IMR-90 (cell line): ENCODE data around the gene PLEKHG4. TPM values are rescaled to one million over a fixed set of nuclear protein-coding genes. Genes with fewer than 3 reads are reported as not detected.

Source experiments
- ATAC-seq: fragments of 200-7000 bp; cut with Tn5 transposase; 2 replicates; pipeline ENCODE4 v1.9.1; 2020; ENCODE audit warnings: low read depth, mild to moderate bottlenecking, moderate library complexity
- BruUV-seq: library from RNA; stranded (reverse); fragments of 400-500 nt; replicated peaks from 2 replicates; lab custom pipeline; 2021; lab: Mats Ljungman, UMichigan
- CTCF ChIA-PET: fragments of 300-600 bp; formaldehyde crosslinking; extraction: SDS; loops from one replicate; lab custom pipeline; 2021; ENCODE audit warnings: antibody characterized with exemption; lab: Yijun Ruan, JAX
- POLR2A ChIA-PET: fragments of 300-600 bp; sonication (Branson Sonifier 250); formaldehyde crosslinking; loops from one replicate; lab custom pipeline; 2022; ENCODE audit warnings: antibody characterized with exemption; ENCODE audit not compliant: unreplicated experiment; lab: Charles Lee
- DNase-seq: peaks from one replicate; pipeline ENCODE4 v3.0.0; 2013
- H2AFZ ChIP-seq: replicated peaks from 2 replicates; pipeline ENCODE3; 2013; ENCODE audit warnings: low read length, mild to moderate bottlenecking; ENCODE audit not compliant: poor library complexity
- H2AK5ac ChIP-seq: 2 replicates; pipeline ENCODE4 v1.6.1; 2013; ENCODE audit warnings: low read depth, low read length, inconsistent platforms
- H2AK9ac ChIP-seq: replicated peaks from 2 replicates; pipeline ENCODE3; 2013; ENCODE audit warnings: mild to moderate bottlenecking, low read depth, low read length, moderate library complexity; ENCODE audit not compliant: poor library complexity
- H2BK120ac ChIP-seq: 2 replicates; pipeline ENCODE4 v1.6.1; 2013; ENCODE audit warnings: low read depth, low read length, inconsistent platforms
- H2BK15ac ChIP-seq: 3 replicates; pipeline ENCODE4 v1.6.1; 2013; ENCODE audit warnings: low read depth, low read length, inconsistent platforms
- H2BK20ac ChIP-seq: 2 replicates; pipeline ENCODE4 v1.6.1; 2013; ENCODE audit warnings: low read depth, mild to moderate bottlenecking, inconsistent platforms, low read length, moderate library complexity
- H2BK5ac ChIP-seq: 2 replicates; pipeline ENCODE4 v1.6.1; 2013; ENCODE audit warnings: mild to moderate bottlenecking, low read depth, low read length, inconsistent platforms; ENCODE audit not compliant: poor library complexity, severe bottlenecking
- H3K14ac ChIP-seq: replicated peaks from 2 replicates; pipeline ENCODE4 v1.6.1; 2013; ENCODE audit warnings: low read depth, low read length, inconsistent platforms
- H3K18ac ChIP-seq: 2 replicates; pipeline ENCODE4 v1.6.1; 2013; ENCODE audit warnings: low read depth, low read length, control low read depth
- H3K23ac ChIP-seq: 2 replicates; pipeline ENCODE4 v1.6.1; 2013; ENCODE audit warnings: low read depth, low read length, inconsistent platforms
- H3K27ac ChIP-seq: 2 replicates; pipeline ENCODE4 v1.5.1; 2013; ENCODE audit warnings: mild to moderate bottlenecking, control low read depth, low read length; ENCODE audit not compliant: insufficient read depth
- H3K27me3 ChIP-seq: 2 replicates; pipeline ENCODE4 v1.6.1; 2013; ENCODE audit warnings: low read length; ENCODE audit not compliant: control insufficient read depth, insufficient read depth
- H3K36me3 ChIP-seq: 2 replicates; pipeline ENCODE4 v1.6.1; 2013; ENCODE audit warnings: low read length, mixed read lengths; ENCODE audit not compliant: control insufficient read depth, insufficient read depth
- H3K4ac ChIP-seq: 2 replicates; pipeline ENCODE4 v1.6.1; 2013; ENCODE audit warnings: low read depth, low read length, inconsistent platforms
- H3K4me1 ChIP-seq: 2 replicates; pipeline ENCODE4 v1.6.1; 2013; ENCODE audit warnings: low read length, mixed read lengths; ENCODE audit not compliant: control insufficient read depth, insufficient read depth
- H3K4me2 ChIP-seq: 2 replicates; pipeline ENCODE4 v1.6.1; 2013; ENCODE audit warnings: low read depth, mild to moderate bottlenecking, control low read depth, low read length, moderate library complexity
- H3K4me3 ChIP-seq: 2 replicates; pipeline ENCODE4 v1.5.1; 2013; ENCODE audit warnings: low read depth, mild to moderate bottlenecking, control low read depth, low read length, moderate library complexity; ENCODE audit not compliant: insufficient read depth
- H3K56ac ChIP-seq: 2 replicates; pipeline ENCODE4 v1.6.1; 2013; ENCODE audit warnings: low read length, inconsistent platforms; ENCODE audit not compliant: insufficient read depth; ENCODE audit errors: extremely low read depth
- H3K79me1 ChIP-seq, 2 experiments: 2 replicates each; pipeline ENCODE4 v1.6.1; 2013; ENCODE audit warnings: low read length in 2 of 2, inconsistent platforms in 1 of 2, low read depth in 1 of 2
- H3K9ac ChIP-seq: 2 replicates; pipeline ENCODE4 v1.6.1; 2013; ENCODE audit warnings: low read depth, low read length, control low read depth
- H3K9me1 ChIP-seq: 2 replicates; pipeline ENCODE4 v1.6.1; 2013; ENCODE audit warnings: low read length, inconsistent platforms; ENCODE audit not compliant: insufficient read depth
- H3K9me3 ChIP-seq: 2 replicates; pipeline ENCODE4 v1.6.1; 2013; ENCODE audit warnings: low read length; ENCODE audit not compliant: control insufficient read depth, insufficient read depth
- H4K20me1 ChIP-seq: 2 replicates; pipeline ENCODE4 v1.6.1; 2013; ENCODE audit warnings: low read length, inconsistent platforms; ENCODE audit not compliant: insufficient read depth
- H4K5ac ChIP-seq: 2 replicates; pipeline ENCODE4 v1.6.1; 2013; ENCODE audit warnings: mild to moderate bottlenecking, low read depth, low read length, control low read depth
- H4K8ac ChIP-seq, 2 experiments: 2 replicates each; pipeline ENCODE4 v1.6.1; 2013; ENCODE audit warnings: low read depth in 2 of 2, low read length in 2 of 2, control low read depth in 1 of 2, inconsistent platforms in 1 of 2
- H4K91ac ChIP-seq: 2 replicates; pipeline ENCODE4 v1.6.1; 2013; ENCODE audit warnings: low read depth, low read length, inconsistent platforms; ENCODE audit not compliant: insufficient read depth
- BHLHE40 ChIP-seq: fragments of 150-350 bp; IDR thresholded peaks from 2 replicates; pipeline ENCODE4 v1.6.1; 2016; ENCODE audit warnings: mild to moderate bottlenecking, low read depth, low read length
- CEBPB ChIP-seq: IDR thresholded peaks from 2 replicates; pipeline ENCODE4 v1.6.1; 2012; ENCODE audit warnings: low read depth, low read length, improper control_type of control experiment
- CHD1 ChIP-seq: IDR thresholded peaks from 2 replicates; pipeline ENCODE4 v1.6.1; 2012; ENCODE audit warnings: low read depth, low read length, improper control_type of control experiment
- FOS ChIP-seq: fragments of 150-350 bp; IDR thresholded peaks from 2 replicates; pipeline ENCODE4 v1.6.1; 2016; ENCODE audit warnings: low read depth, low read length
- MAFK ChIP-seq: IDR thresholded peaks from 2 replicates; pipeline ENCODE4 v1.6.1; 2012; ENCODE audit warnings: low read depth, low read length, improper control_type of control experiment
- MAZ ChIP-seq: IDR thresholded peaks from 2 replicates; pipeline ENCODE4 v1.6.1; 2012; ENCODE audit warnings: low read depth, mild to moderate bottlenecking, low read length, improper control_type of control experiment, moderate library complexity, borderline replicate concordance
- MXI1 ChIP-seq: IDR thresholded peaks from 2 replicates; pipeline ENCODE4 v1.6.1; 2012; ENCODE audit warnings: low read depth, mild to moderate bottlenecking, low read length, moderate library complexity, borderline replicate concordance
- NFE2L2 ChIP-seq: fragments of 150-350 bp; IDR thresholded peaks from 2 replicates; pipeline ENCODE4 v1.6.1; 2016; ENCODE audit warnings: low read depth, mild to moderate bottlenecking, low read length
- RAD21 ChIP-seq: IDR thresholded peaks from 2 replicates; pipeline ENCODE4 v1.6.1; 2012; ENCODE audit warnings: low read length, improper control_type of control experiment
- RFX5 ChIP-seq: IDR thresholded peaks from 2 replicates; pipeline ENCODE4 v1.8.0; 2012; ENCODE audit warnings: low read depth, mild to moderate bottlenecking, low read length, moderate library complexity
- SMC3 ChIP-seq: fragments of 150-350 bp; IDR thresholded peaks from 2 replicates; pipeline ENCODE4 v1.6.1; 2016; ENCODE audit warnings: low read depth, mild to moderate bottlenecking, antibody characterized with exemption, low read length, moderate library complexity
- USF2 ChIP-seq: fragments of 150-350 bp; IDR thresholded peaks from 2 replicates; pipeline ENCODE4 v1.6.1; 2017; ENCODE audit warnings: mild to moderate bottlenecking, antibody characterized with exemption, low read length, low read depth
- WGBS, 2 experiments: methylation state at CpG; one replicate each; pipeline versions ENCODE4 v1.1.5 to v1.1.7; 2013; ENCODE audit warnings: missing lambda C conversion rate in 2 of 2; ENCODE audit not compliant: insufficient read length in 1 of 2; ENCODE audit errors: extremely low coverage in 2 of 2; 5-methylcytosine and 5-hydroxymethylcytosine counted together
- dilution Hi-C: fragments of 300-500 bp; cut with HindIII; formaldehyde crosslinking; loops from one replicate; pipeline ENCODE4 v1.14.3; 2018; ENCODE audit warnings: low sequenced_read_pairs; ENCODE audit not compliant: unreplicated experiment
- in situ Hi-C: fragments of 300-500 bp; cut with MboI; formaldehyde crosslinking; loops from 3 replicates; pipeline ENCODE4 v1.14.3; 2019; ENCODE audit warnings: low sequenced_read_pairs, inconsistent platforms, mixed read lengths
- intact Hi-C: fragments of 100-400 bp; cut with micrococcal nuclease; formaldehyde crosslinking; loops from 2 replicates; pipeline ENCODE4 v1.10.0; 2022
- polyA plus RNA-seq, 3 experiments: library from polyadenylated mRNA; depleted of rRNA; stranded (reverse); fragments of >200 nt; gene quantifications; 2 replicates each; pipeline ENCODE4 v1.2.3, GENCODE V29; 2012; ENCODE audit warnings: low replicate concordance in 1 of 3
- total RNA-seq: library from RNA; depleted of rRNA; stranded (reverse); fragments of >200 nt; gene quantifications from 2 replicates; pipeline ENCODE4 v1.2.3, GENCODE V29; 2012

The PLEKHG4 gene
- total and polyA plus RNA-seq, 2 of the 4 experiments (the other 2 are of a cell fraction), result 14.0 to 50.7 TPM

GRCh38 chr16:67270931-67271338 is 8.4 kb upstream of the PLEKHG4 start:
- no peak overlapping the region for H3K27ac ChIP-seq
- dilution Hi-C loops (no loop called here), in situ Hi-C loops (no loop called here), intact Hi-C loops (no loop called here)
- H2AK5ac ChIP-seq, result peak overlapping the region; percentile 51
- H2BK120ac ChIP-seq, result 0 out of 2 replicates have a peak overlapping the region, but pooled peaks have one; percentile 29
- H3K9ac ChIP-seq, result no peak overlapping the region
- H4K5ac ChIP-seq, result no peak overlapping the region
- H3K4me3 ChIP-seq, result no peak overlapping the region
- H3K23ac ChIP-seq, result no peak overlapping the region
- H2AFZ ChIP-seq, result peak overlapping the region; percentile 36
- H3K14ac ChIP-seq, result no peak overlapping the region
- no peak for TF ChIP-seq CEBPB
- no peak for TF ChIP-seq FOS
- TF ChIP-seq CHD1, result no peak
- no peak for TF ChIP-seq MAZ
- no peak for TF ChIP-seq BHLHE40
- TF ChIP-seq MXI1, result no peak
- TF ChIP-seq SMC3, result no peak
- TF ChIP-seq USF2, result no peak
- no peak for TF ChIP-seq RFX5
- no peak for TF ChIP-seq NFE2L2
- no peak for TF ChIP-seq MAFK
- TF ChIP-seq RAD21, result no peak
- H2BK5ac ChIP-seq, result no peak overlapping the region
- DNase-seq, result no peak
- 50% methylated on average over 2 of the region's 11 CpGs; no CpG with 5 or more reads in 1 of the 2 experiments for WGBS, 2 experiments
- H3K79me1 ChIP-seq, result peaks cover 4 to 11% of the 10 kb centered on the region in 2 experiments; a peak in 3 of 4 replicates
- H2BK15ac ChIP-seq, result no peak overlapping the region
- no peaks in the 10 kb centered on the region for H3K9me3 ChIP-seq
- H3K4ac ChIP-seq, result no peak overlapping the region; the same call in 1 of the 2 replicates
- peaks cover 6% of the 10 kb centered on the region for H3K36me3 ChIP-seq
- CTCF ChIA-PET, result no interaction called here
- no peak for ATAC-seq
- POLR2A ChIA-PET, result no interaction called here
- H3K27me3 ChIP-seq, result no peaks in the 10 kb centered on the region
- no peaks in the 10 kb centered on the region for H4K20me1 ChIP-seq
- peaks cover 7% of the 10 kb centered on the region for H3K4me1 ChIP-seq
- H4K91ac ChIP-seq, result 0 out of 2 replicates have a peak overlapping the region, but pooled peaks have one; percentile 6
- no peak overlapping the region for H3K18ac ChIP-seq
- no peak overlapping the region for H2AK9ac ChIP-seq
- H3K4me2 ChIP-seq, result no peak overlapping the region
- no TSS peak for BruUV-seq
- peaks cover 10% of the 10 kb centered on the region for H3K9me1 ChIP-seq
- no peak overlapping the region for H3K56ac ChIP-seq
- H2BK20ac ChIP-seq, result no peak overlapping the region
- no peak overlapping the region for H4K8ac ChIP-seq
